ENCODE results near the gene FNDC11.

The FNDC11 gene

DNA sequence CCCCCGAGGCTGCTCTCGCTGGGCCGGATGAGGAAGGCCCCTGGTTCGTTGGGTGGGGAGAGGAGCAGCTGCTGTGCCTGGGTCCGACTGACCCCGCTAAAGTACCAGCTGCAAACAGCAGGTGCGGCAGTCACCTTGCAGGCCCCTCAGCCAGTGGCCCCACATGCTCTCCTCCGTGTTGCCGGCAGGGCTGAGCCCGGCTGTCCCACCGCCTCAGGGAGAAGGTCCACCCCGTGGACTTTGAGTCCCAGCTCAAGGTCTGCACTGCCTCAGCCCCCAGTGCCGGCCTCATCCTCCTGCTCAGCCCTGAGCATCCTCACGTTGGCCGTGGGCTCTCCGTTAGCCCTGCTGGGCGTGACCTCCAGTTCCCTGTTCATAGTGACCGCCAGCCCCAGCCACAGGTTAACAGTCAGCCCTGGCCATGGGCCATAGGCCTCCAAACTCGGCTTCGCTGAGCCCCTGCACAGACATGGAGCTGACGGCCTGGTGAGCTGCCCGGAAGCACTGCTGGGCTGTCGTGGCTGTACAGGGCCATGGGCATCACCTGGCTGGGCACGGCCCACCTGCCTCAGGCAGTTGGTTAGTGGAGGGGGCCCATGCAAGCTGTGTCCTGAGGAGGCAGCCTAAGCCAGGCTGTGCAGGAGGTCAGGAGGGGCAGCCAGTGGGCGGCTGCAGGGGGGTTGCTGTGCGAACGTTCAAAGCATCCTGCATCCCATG lies 9.6 kb upstream of the FNDC11 start:
- no peak overlapping the region for H3K4me3 ChIP-seq (replicated peaks; ENCODE audit: low read depth, low read length)
- TF ChIP-seq, protein P1, sequence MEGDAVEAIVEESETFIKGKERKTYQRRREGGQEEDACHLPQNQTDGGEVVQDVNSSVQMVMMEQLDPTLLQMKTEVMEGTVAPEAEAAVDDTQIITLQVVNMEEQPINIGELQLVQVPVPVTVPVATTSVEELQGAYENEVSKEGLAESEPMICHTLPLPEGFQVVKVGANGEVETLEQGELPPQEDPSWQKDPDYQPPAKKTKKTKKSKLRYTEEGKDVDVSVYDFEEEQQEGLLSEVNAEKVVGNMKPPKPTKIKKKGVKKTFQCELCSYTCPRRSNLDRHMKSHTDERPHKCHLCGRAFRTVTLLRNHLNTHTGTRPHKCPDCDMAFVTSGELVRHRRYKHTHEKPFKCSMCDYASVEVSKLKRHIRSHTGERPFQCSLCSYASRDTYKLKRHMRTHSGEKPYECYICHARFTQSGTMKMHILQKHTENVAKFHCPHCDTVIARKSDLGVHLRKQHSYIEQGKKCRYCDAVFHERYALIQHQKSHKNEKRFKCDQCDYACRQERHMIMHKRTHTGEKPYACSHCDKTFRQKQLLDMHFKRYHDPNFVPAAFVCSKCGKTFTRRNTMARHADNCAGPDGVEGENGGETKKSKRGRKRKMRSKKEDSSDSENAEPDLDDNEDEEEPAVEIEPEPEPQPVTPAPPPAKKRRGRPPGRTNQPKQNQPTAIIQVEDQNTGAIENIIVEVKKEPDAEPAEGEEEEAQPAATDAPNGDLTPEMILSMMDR (IDR thresholded peaks at IDR 0.05; ENCODE audit: low read length, missing control alignments): no peak
- DNase-seq (ENCODE audit: low read depth): no peak

DNA sequence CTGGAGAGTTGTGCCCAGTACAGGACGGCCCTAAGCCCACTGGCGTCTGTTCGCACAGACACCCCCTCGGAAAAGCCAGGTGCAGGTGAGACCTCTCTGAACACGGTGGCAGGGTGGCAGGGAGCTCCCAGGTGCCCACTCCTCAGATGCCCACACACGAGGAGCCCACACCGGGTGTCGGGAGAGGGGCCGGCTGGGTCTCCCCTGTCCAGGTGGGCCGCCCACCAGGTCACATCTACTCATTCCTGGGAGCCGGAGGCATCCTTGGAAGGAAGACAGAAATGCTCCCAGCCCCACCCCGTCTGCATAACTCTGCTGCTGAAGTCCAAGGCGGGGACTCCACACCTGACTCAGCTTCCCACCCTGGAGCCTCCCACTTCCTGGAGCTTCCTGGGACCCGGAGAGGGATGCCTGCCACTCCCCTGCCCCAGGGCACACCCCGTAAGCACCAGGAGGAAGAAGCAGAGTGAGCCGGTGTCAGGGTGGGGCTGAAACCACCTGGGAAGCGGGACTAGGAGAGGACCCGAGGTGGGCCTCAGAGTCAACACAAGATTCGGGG lies 8.9 kb upstream of the FNDC11 start:
- no peak overlapping the region for H3K4me3 ChIP-seq (replicated peaks; ENCODE audit: low read depth, low read length)
- no peak for DNase-seq (ENCODE audit: low read depth)
- TF ChIP-seq, protein P1 (IDR thresholded peaks at IDR 0.05; ENCODE audit: low read length, missing control alignments): no peak

DNA sequence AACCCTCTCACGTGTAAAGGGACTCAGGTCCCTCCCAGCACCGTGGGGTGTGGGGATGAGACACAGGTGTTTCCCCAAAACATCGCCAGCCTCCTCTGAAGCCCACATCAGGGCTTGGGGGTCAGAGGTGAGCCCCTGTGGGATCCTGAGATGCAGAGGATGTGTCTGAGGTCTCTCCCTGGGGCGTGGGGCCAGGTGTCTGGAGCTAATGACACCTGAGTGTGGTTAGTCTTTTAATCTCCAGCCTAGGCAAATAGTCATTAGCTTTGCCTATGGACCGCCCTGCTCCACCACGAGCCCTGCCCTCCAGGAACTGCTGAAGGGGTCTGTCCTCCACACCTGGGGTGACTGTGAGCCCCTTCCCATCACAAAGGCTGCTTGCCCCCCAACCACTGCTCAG lies 8.1 kb upstream of the FNDC11 start:
- TF ChIP-seq, protein P1 (IDR thresholded peaks at IDR 0.05; ENCODE audit: low read length, missing control alignments): no peak
- no peak overlapping the region for H3K4me3 ChIP-seq (replicated peaks; ENCODE audit: low read depth, low read length)
- DNase-seq (ENCODE audit: low read depth): no peak

DNA sequence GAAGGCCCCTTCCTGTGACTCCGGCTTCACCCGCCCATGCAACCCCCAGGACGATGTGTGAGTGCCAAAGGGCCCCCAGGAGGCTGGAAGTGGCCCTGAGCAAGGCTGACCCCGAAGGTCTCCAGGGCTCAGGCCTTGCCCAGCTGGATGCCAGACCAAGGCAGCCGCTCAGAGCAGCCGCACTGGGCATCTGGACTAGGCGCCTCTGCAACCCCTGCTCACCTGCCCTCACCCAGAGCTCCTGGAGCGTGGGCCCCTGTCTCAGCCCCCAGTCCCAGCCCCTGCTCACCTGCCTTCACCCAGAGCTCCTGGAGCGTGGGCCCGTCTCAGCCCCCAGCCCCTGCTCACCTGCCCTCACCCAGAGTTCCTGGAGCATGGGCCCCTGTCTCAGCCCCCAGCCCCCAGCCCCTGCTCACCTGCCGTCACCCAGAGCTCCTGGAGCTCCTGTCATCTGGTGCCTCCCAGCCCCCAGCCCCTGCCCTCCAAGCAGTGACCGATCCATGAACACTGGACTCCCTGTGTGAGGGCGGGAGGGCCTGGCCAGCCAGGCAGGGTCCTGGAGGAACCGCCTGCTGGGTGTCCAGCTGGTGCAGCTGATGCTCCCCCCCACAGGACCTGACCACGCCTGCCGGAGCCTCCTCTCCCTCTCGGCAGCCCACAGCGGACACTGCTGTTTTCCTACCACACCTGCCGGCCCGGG lies 7.6 kb upstream of the FNDC11 start:
- TF ChIP-seq, protein P1 (IDR thresholded peaks at IDR 0.05; ENCODE audit: low read length, missing control alignments): no peak

GRCh38 chr20:63546956-63547724 lies 6.8 kb upstream of the FNDC11 start:
- DNase-seq (ENCODE audit: low read depth): no peak
- TF ChIP-seq, protein P1 (IDR thresholded peaks at IDR 0.05; ENCODE audit: low read length, missing control alignments): no peak
- H3K4me3 ChIP-seq (replicated peaks; ENCODE audit: low read depth, low read length): no peak overlapping the region

More for the DNA sequence above, 7.6 kb upstream of the FNDC11 start:
- H3K4me3 ChIP-seq (replicated peaks; ENCODE audit: low read depth, low read length): no peak overlapping the region
- DNase-seq (ENCODE audit: low read depth): no peak

DNA sequence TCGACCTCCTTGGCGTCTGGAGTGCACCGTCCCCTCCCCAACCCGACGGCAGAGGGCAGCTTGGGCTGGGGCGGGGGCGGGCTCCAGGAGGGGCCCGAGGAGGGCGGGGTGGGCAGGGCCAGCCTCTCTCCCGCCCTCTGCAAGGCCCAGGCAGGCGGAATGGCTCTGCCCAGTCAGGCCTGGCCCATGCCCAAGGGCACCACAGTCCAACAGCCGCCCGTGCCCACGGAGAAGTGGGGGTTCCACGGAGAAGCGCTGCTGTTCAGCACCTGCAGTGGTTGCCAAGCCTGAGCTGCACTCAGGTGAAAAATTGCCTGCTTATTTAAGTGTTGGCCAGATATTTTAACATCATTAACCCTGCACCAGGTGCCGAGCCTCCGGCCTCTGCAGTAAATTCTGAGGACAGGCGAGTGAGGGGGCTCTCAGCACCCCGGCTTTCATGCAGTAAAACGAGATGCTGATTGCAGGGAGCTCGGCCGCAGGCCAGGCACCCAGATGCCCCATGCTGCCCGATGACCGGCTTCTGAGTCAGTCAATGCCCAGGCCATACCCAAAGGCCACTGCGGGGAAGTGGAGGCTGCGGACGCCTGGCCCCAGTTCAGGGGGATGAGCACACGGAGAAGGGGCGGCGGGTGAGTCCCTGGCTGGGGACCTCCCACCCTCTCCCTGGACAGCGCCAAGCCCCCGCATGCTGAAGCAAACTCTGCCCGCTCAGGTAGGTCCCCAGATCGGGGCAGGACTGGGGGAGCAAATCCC lies 6.1 kb upstream of the FNDC11 start, which contains the start of gene SRMS:
Gene SRMS (minus strand): TSS at position 25 of the 756 bp plus-strand sequence. CDS start 286 bp downstream, outside the sequence.
- no peak within 1 kb of the TSS for H3K4me3 ChIP-seq (replicated peaks; ENCODE audit: low read depth, low read length)
- DNase-seq (ENCODE audit: low read depth): no peak
- TF ChIP-seq, protein P1 (IDR thresholded peaks at IDR 0.05; ENCODE audit: low read length, missing control alignments): no peak
